Spleen (tissue), 11 donors: ENCODE results near the gene RAPGEF6. TPM values are rescaled to one million over a fixed set of nuclear protein-coding genes. Genes with fewer than 3 reads are reported as not detected.

Experiments
- DNase-seq: peaks from one replicate; pipeline ENCODE4 v3.0.0-alpha.2; 2020
- H3K27ac ChIP-seq, 8 donors: fragments of 200-600 bp; sonication (generic) in 7 of 8; 1 replicate in 4 of 8; 2 replicates in 4 of 8; pipeline versions ENCODE4 v1.5.0 to v1.8.0; 2016 to 2021; ENCODE audit warnings: inconsistent platforms in 4 of 8, mild to moderate bottlenecking in 4 of 8, moderate library complexity in 1 of 8
- H3K27me3 ChIP-seq, 7 donors: fragments of 200-600 bp; sonication (generic) in 6 of 7; replicated peaks in 1 of 7; 1 replicate in 4 of 7; 2 replicates in 3 of 7; pipeline versions ENCODE4 v1.5.0 to v1.8.0; 2016 to 2021; ENCODE audit warnings: inconsistent platforms in 3 of 7, mild to moderate bottlenecking in 1 of 7
- H3K36me3 ChIP-seq, 6 donors: fragments of 200-600 bp; sonication (generic) in 5 of 6; 1 replicate in 4 of 6; 2 replicates in 2 of 6; pipeline versions ENCODE4 v1.5.0 to v1.8.0; 2016 to 2021; ENCODE audit warnings: inconsistent platforms in 2 of 6
- H3K4me1 ChIP-seq, 6 donors: fragments of 200-600 bp; sonication (generic) in 5 of 6; 1 replicate in 3 of 6; 2 replicates in 3 of 6; pipeline versions ENCODE4 v1.5.0 to v1.8.0; 2016 to 2021; ENCODE audit warnings: inconsistent platforms in 3 of 6
- H3K4me3 ChIP-seq, 8 donors: fragments of 200-600 bp; sonication (generic) in 7 of 8; 1 replicate in 4 of 8; 2 replicates in 4 of 8; pipeline versions ENCODE4 v1.5.0 to v1.8.0; 2016 to 2021; ENCODE audit warnings: inconsistent platforms in 4 of 8, mild to moderate bottlenecking in 4 of 8, moderate library complexity in 2 of 8
- H3K9me3 ChIP-seq, 8 donors: fragments of 200-600 bp; sonication (generic) in 7 of 8; 1 replicate in 4 of 8; 2 replicates in 4 of 8; pipeline versions ENCODE4 v1.5.0 to v1.8.0; 2016 to 2021; ENCODE audit warnings: inconsistent platforms in 4 of 8
- CTCF ChIP-seq, 11 experiments: fragments of 200-600 bp in 7 of 11; fragments of 450-650 bp in 4 of 11; sonication (generic) in 4 of 11; IDR thresholded peaks in 8 of 11; conservative IDR thresholded peaks in 3 of 11; 1 replicate in 7 of 11; 2 replicates in 4 of 11; pipeline versions ENCODE4 v1.4.0 to v1.8.0; 2016 to 2021; ENCODE audit warnings: antibody characterized with exemption in 11 of 11, inconsistent platforms in 4 of 11, mild to moderate bottlenecking in 1 of 11
- POLR2A ChIP-seq, 3 donors: fragments of 450-650 bp; IDR thresholded peaks; one replicate each; pipeline ENCODE4 v1.5.1; 2017; ENCODE audit warnings: antibody characterized with exemption in 3 of 3, mild to moderate bottlenecking in 1 of 3
- POLR2AphosphoS5 ChIP-seq, 3 donors: sonication (generic); formaldehyde crosslinking; IDR thresholded peaks; one replicate each; pipeline ENCODE4 v1.5.1; 2017; ENCODE audit warnings: antibody characterized with exemption in 3 of 3
- WGBS, 5 donors: extraction: QIAGEN DNeasy Blood & Tissue Kit in 3 of 5; methylation state at CpG; one replicate each; pipeline versions ENCODE4 v1.1.5 to v1.1.7; 2013 to 2018; 5-methylcytosine and 5-hydroxymethylcytosine counted together
- intact Hi-C: fragments of 100-400 bp; cut with DNase I; formaldehyde crosslinking; loops from one replicate; pipeline ENCODE4 v1.15.0; 2023; ENCODE audit warnings: low total_unique reads
- polyA plus RNA-seq, 3 donors: library from polyadenylated mRNA; stranded (reverse); fragments of 200-250 nt; gene quantifications; one replicate each; pipeline ENCODE4 v1.2.1, GENCODE V29; 2013
- total RNA-seq, 7 donors: library from RNA; depleted of rRNA in 3 of 7; stranded (reverse); fragments of >200 nt in 3 of 7; fragmentation: NEBNext Ultra II Directional in 4 of 7; extraction: Animal tissue kit (Norgen Biotek cat#: 25700) in 4 of 7; gene quantifications; one replicate each; pipeline versions ENCODE4 v1.1.0 to v1.2.1, GENCODE V29; 2016 to 2021
- donor health status: healthy with polysubstance abuse.
- donor health status: DM: no; HTN: no; CAD: no; lungs with moderate emphysema.
- donor health status: DM: no; HTN: no; CAD: no.
- donor health status: Bipolar disorder and iron deficiency.
- donor health status: healthy.
- donor health status: DM: no; HTN: no; CAD: no.
- donor health status: DM: yes; HTN: yes; CAD: no.

The RAPGEF6 gene
- total and polyA plus RNA-seq, 10 donors = 3.8 to 56.4 (median 43.2) TPM

DNA sequence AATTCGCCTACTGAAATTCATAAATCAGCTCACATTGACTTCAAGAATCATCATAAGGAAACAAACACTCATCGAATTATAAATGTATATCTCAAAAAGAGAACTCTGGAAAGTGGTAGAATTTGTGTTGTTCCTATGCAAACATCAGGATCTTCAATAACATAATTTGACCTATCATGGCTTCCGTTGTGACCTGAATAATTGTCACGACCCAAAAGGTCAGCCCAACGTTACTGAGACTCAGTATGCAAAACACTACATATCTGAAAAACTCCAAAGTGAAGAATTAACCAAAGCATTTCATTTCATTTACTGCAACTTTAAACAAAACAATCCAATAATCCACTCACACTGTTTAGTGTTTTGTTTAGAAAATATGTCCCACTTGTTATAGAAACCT, 1.2 kb downstream of the RAPGEF6 start:
- no peak for DNase-seq
- H3K4me3 ChIP-seq = peak overlapping the region in 7 of 8 donors; percentile 57 to 89 (median 72)
- no peaks in the 10 kb centered on the region for H3K9me3 ChIP-seq
- no peak for TF ChIP-seq POLR2AphosphoS5 (IDR thresholded peaks at IDR 0.05)
- no peak for TF ChIP-seq POLR2A (IDR thresholded peaks at IDR 0.05)
- no peak for TF ChIP-seq CTCF (IDR thresholded peaks at IDR 0.05 in 8 of 11, conservative IDR thresholded peaks at IDR 0.05 in 3 of 11)
- intact Hi-C loops = loop anchor here (5.0 kb wide), 1 partner anchor 37 kb away; no protein-coding TSS in a partner anchor
- H3K4me1 ChIP-seq = peaks cover 17 to 75% (median 53%) of the 10 kb centered on the region in 6 donors
- H3K36me3 ChIP-seq = peaks cover 0 to 6% (median 0%) of the 10 kb centered on the region in 6 donors
- H3K27ac ChIP-seq = peak overlapping the region in 7 of 8 donors; percentile 92 to 100 (median 100)
- 42 to 50% (median 44%) methylated on average over 5 of the region's 5 CpGs for WGBS, 5 donors
- H3K27me3 ChIP-seq = no peaks in the 10 kb centered on the region

DNA sequence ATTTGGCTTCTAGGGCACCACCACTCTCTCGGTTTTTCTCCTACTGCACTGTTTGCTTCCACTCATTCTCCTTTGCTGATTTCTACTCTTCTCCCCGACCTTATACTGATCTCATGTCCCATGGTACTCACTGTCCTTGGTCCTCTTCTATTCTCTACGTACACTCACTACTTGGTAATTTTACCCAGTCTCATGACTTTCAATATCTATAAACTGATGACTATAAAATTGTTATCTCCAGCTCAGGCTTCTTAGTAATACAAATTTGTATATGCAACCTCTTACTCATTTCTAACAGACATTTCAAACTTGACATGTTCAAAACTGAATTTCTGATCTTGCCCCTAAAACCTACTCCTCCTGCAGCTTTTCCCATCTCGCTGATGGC, 4.1 kb downstream of the RAPGEF6 start:
- 74 to 85% (median 84%) methylated on average over 4 of the region's 4 CpGs for WGBS, 5 donors
- H3K27ac ChIP-seq = peak overlapping the region in 1 of 8 donors; percentile 6
- H3K36me3 ChIP-seq = peaks cover 0 to 6% (median 0%) of the 10 kb centered on the region in 6 donors
- no peaks in the 10 kb centered on the region for H3K9me3 ChIP-seq
- intact Hi-C loops = loop anchor here (5.0 kb wide), 1 partner anchor 34 kb away; no protein-coding TSS in a partner anchor
- DNase-seq = no peak
- no peak overlapping the region for H3K4me3 ChIP-seq
- no peaks in the 10 kb centered on the region for H3K27me3 ChIP-seq
- peaks cover 12 to 87% (median 48%) of the 10 kb centered on the region in 6 donors for H3K4me1 ChIP-seq
- no peak for TF ChIP-seq CTCF (IDR thresholded peaks at IDR 0.05 in 8 of 11, conservative IDR thresholded peaks at IDR 0.05 in 3 of 11)
- no peak for TF ChIP-seq POLR2A (IDR thresholded peaks at IDR 0.05)
- no peak for TF ChIP-seq POLR2AphosphoS5 (IDR thresholded peaks at IDR 0.05)

GRCh38 chr5:131630208-131630962, 4.6 kb downstream of the RAPGEF6 start:
- no peak overlapping the region for H3K4me3 ChIP-seq
- TF ChIP-seq CTCF (IDR thresholded peaks at IDR 0.05 in 8 of 11, conservative IDR thresholded peaks at IDR 0.05 in 3 of 11) (no peak), POLR2A (IDR thresholded peaks at IDR 0.05) (no peak), POLR2AphosphoS5 (IDR thresholded peaks at IDR 0.05) (no peak)
- no peaks in the 10 kb centered on the region for H3K27me3 ChIP-seq
- no peak for DNase-seq
- H3K36me3 ChIP-seq = peaks cover 0 to 6% (median 0%) of the 10 kb centered on the region in 6 donors
- H3K4me1 ChIP-seq = peaks cover 12 to 85% (median 48%) of the 10 kb centered on the region in 6 donors
- no peaks in the 10 kb centered on the region for H3K9me3 ChIP-seq
- WGBS, 5 donors = 69 to 87% (median 71%) methylated on average over 4 of the region's 4 CpGs
- no peak overlapping the region for H3K27ac ChIP-seq
- intact Hi-C loops = loop anchor here (5.0 kb wide), 1 partner anchor 33 kb away; no protein-coding TSS in a partner anchor

- WGBS, 5 donors = 81 to 90% (median 88%) methylated on average over 1 of the region's 1 CpG
Measured at GRCh38 chr5:131628990-131629389, 6.0 kb downstream of the RAPGEF6 start.

More at GRCh38 chr5:131628990-131629389, 6.0 kb downstream of the RAPGEF6 start:
- Histone ChIP-seq H3K9me3 (no peaks in the 10 kb centered on the region), H3K27ac (no peak overlapping the region), H3K4me1 (peaks cover 12 to 79% (median 43%) of the 10 kb centered on the region in 6 donors), H3K36me3 (peaks cover 0 to 17% (median 0%) of the 10 kb centered on the region in 6 donors), H3K4me3 (no peak overlapping the region), H3K27me3 (no peaks in the 10 kb centered on the region)
- TF ChIP-seq POLR2A (IDR thresholded peaks at IDR 0.05) (no peak), POLR2AphosphoS5 (IDR thresholded peaks at IDR 0.05) (no peak), CTCF (IDR thresholded peaks at IDR 0.05 in 8 of 11, conservative IDR thresholded peaks at IDR 0.05 in 3 of 11) (no peak)
- intact Hi-C loops = no loop called here
- DNase-seq = no peak
